ENCODE measurements around the gene ARHGEF11. TPM values are rescaled to one million over a fixed set of nuclear protein-coding genes. Genes with fewer than 3 reads are reported as not detected.

Gene ARHGEF11
- total RNA-seq, 1 donor from 2014 or later, result 43.5 TPM

DNA sequence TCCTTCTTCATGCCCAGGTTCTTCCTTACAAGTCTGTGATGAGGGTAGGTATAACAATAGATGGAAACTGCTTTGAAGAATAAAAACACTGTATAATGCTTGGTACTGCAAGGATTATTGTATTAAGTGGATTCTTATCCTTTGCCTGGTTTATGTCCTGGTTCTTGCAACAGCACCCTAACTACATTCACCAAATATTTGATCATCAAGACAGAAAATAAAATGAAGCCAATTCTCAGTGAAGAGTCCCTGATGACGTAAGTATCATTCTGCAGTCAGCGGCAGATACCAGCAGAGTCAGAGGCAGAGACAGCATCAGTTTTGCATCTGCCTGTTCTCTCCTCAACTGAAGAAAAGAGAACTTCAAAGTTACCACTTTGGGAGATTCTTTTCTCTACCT, 19.7 kb downstream of the ARHGEF11 start:
- intact Hi-C loops (cut with DNase I), result no loop called here
- Histone ChIP-seq H3K4me3 (no peak overlapping the region), H3K9me3 (peaks cover 0 to 27% of the 10 kb centered on the region in 2 donors), H3K4me1 (no peaks in the 10 kb centered on the region), H3K36me3 (no peaks in the 10 kb centered on the region), H3K27me3 (no peaks in the 10 kb centered on the region), H3K27ac (no peak overlapping the region)
- TF ChIP-seq, protein P1, sequence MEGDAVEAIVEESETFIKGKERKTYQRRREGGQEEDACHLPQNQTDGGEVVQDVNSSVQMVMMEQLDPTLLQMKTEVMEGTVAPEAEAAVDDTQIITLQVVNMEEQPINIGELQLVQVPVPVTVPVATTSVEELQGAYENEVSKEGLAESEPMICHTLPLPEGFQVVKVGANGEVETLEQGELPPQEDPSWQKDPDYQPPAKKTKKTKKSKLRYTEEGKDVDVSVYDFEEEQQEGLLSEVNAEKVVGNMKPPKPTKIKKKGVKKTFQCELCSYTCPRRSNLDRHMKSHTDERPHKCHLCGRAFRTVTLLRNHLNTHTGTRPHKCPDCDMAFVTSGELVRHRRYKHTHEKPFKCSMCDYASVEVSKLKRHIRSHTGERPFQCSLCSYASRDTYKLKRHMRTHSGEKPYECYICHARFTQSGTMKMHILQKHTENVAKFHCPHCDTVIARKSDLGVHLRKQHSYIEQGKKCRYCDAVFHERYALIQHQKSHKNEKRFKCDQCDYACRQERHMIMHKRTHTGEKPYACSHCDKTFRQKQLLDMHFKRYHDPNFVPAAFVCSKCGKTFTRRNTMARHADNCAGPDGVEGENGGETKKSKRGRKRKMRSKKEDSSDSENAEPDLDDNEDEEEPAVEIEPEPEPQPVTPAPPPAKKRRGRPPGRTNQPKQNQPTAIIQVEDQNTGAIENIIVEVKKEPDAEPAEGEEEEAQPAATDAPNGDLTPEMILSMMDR (IDR thresholded peaks at IDR 0.05), result no peak
- no peak for DNase-seq (ENCODE audit: low spot score in 2 of 2)

DNA sequence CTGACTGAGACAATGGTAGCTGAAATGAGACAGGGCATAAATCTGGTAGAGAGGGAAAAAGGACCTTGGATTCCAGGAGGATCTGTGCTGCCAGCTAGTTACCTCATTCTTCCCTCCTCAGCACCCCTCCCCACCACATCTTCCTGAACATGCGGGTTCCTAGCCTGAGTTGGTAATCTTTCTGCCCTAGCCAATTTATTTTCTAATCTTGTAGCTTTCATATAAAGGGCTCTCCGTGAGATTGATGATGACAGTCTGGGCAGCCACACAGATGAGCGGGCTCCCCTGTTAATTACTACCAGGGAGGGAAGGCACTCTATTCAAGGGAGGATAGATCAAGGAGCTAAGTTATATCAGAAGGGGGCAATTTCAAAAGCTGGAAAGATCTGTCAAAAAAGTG, 20.2 kb downstream of the ARHGEF11 start:
- no peaks in the 10 kb centered on the region for H3K4me1 ChIP-seq
- peaks cover 0 to 27% of the 10 kb centered on the region in 2 donors for H3K9me3 ChIP-seq
- intact Hi-C loops (cut with DNase I), result no loop called here
- H3K27me3 ChIP-seq, result no peaks in the 10 kb centered on the region
- TF ChIP-seq, protein P1 (IDR thresholded peaks at IDR 0.05), result no peak
- H3K27ac ChIP-seq, result no peak overlapping the region
- H3K4me3 ChIP-seq, result no peak overlapping the region
- no peaks in the 10 kb centered on the region for H3K36me3 ChIP-seq
- DNase-seq (ENCODE audit: low spot score in 2 of 2), result no peak

DNA sequence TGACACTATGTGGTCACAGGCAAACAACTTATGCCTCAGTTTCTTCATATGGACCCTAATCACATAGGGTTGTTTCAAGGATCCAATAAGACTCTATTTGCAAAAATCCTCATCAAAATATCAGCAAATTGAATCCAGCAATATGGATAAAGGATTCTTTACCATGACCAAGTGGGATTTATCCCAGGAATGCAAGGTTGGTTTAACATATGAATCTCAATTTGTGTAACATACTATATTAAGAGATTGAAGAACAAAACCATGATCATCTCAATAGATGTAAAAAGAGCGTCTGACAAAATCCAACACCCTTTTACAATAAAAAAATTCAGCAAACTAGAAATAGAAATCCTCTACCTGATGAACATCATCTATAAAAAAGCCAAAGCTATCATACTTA, 23.9 kb downstream of the ARHGEF11 start:
- DNase-seq (ENCODE audit: low spot score in 2 of 2), result no peak
- Histone ChIP-seq H3K36me3 (peaks cover 0 to 3% of the 10 kb centered on the region in 2 donors), H3K27me3 (no peaks in the 10 kb centered on the region), H3K4me1 (no peaks in the 10 kb centered on the region), H3K4me3 (no peak overlapping the region), H3K9me3 (peaks cover 0 to 27% of the 10 kb centered on the region in 2 donors), H3K27ac (no peak overlapping the region)
- intact Hi-C loops (cut with DNase I), result no loop called here
- TF ChIP-seq, protein P1 (IDR thresholded peaks at IDR 0.05), result no peak

DNA sequence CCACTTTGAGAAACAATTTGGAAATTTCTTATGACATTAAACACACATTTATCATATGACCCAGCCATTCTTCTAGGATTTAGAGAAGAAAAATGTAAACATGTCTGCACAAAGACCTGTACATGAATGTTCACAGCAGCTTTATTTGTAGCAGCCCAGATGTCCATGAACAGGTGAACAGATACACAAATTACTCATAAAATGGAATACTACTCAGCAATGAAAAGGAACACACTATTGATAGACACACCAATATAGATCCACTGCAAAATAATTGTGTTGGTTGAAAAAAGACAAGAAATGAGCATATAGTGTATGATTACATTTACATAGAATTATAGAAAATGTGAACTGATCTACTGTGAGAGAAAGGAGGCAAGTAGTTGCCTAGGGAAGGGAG, 26.1 kb downstream of the ARHGEF11 start:
- no peak for DNase-seq (ENCODE audit: low spot score in 2 of 2)
- Histone ChIP-seq H3K4me1 (no peaks in the 10 kb centered on the region), H3K27me3 (no peaks in the 10 kb centered on the region), H3K27ac (no peak overlapping the region), H3K36me3 (peaks cover 0 to 3% of the 10 kb centered on the region in 2 donors), H3K9me3 (peaks cover 0 to 27% of the 10 kb centered on the region in 2 donors), H3K4me3 (no peak overlapping the region)
- TF ChIP-seq, protein P1 (IDR thresholded peaks at IDR 0.05), result no peak
- intact Hi-C loops (cut with DNase I), result no loop called here

DNA sequence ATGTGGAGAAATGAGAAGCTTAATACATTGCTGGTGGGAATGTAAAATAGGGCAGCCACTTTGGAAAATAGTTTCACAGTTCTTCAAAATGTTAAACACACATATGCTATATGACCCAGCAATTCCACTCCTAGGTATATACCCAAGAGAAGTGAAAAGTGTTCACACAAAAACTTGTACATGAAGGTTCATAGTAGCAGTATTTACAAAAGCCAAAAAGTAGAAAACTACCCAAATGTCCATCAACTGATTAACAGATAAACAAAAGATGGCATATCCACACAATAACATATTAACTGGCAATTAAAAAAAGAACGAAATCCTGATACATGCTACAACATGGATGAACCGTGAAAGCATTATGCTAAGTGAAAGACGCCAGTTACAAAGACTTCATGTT, 33.7 kb downstream of the ARHGEF11 start:
- no peaks in the 10 kb centered on the region for H3K27me3 ChIP-seq
- H3K4me3 ChIP-seq, result no peak overlapping the region
- H3K36me3 ChIP-seq, result no peaks in the 10 kb centered on the region
- H3K4me1 ChIP-seq, result peaks cover 0 to 3% of the 10 kb centered on the region in 2 donors
- no peak overlapping the region for H3K27ac ChIP-seq
- no peaks in the 10 kb centered on the region for H3K9me3 ChIP-seq
- intact Hi-C loops (cut with DNase I), result no loop called here
- TF ChIP-seq, protein P1 (IDR thresholded peaks at IDR 0.05), result no peak
- no peak for DNase-seq (ENCODE audit: low spot score in 2 of 2)

DNA sequence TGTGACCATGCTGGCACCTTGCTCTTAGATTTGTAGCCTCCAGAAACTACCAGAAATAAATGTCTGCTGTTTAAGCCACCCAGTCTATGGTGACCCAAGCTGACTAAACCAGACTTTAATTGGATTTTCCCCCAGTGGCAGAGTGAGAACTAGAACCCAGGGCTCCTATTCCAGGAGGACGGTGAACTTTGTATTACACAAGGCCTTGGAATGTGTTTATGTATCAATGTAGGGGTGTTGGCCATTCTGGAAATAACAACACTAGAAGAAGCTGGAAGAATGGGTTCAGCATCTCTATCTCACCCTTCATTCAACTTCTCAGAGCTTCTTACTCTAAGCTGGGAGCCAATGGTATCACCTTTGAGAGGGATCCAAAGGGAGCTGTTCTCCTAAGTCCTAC, 37.0 kb downstream of the ARHGEF11 start:
- TF ChIP-seq, protein P1 (IDR thresholded peaks at IDR 0.05), result no peak
- Histone ChIP-seq H3K27ac (no peak overlapping the region), H3K36me3 (no peaks in the 10 kb centered on the region), H3K4me3 (no peak overlapping the region), H3K27me3 (no peaks in the 10 kb centered on the region), H3K4me1 (peaks cover 0 to 3% of the 10 kb centered on the region in 2 donors), H3K9me3 (no peaks in the 10 kb centered on the region)
- intact Hi-C loops (cut with DNase I), result no loop called here
- no peak for DNase-seq (ENCODE audit: low spot score in 2 of 2)

Measured in ascending aorta (tissue), 2 donors.